HepG2 (cell line): ENCODE measurements around the gene SNAI3. TPM values are rescaled to one million over a fixed set of nuclear protein-coding genes. Genes with fewer than 3 reads are reported as not detected.

ENCODE experiments used
- AKAP8 ChIP-seq: sonication (generic); formaldehyde crosslinking; IDR thresholded peaks from 2 replicates; pipeline ENCODE4 v1.5.1; 2020; ENCODE audit warnings: mild to moderate bottlenecking, missing genetic modification reagents
- BORCS8-MEF2B ChIP-seq: sonication (generic); formaldehyde crosslinking; IDR thresholded peaks from 2 replicates; pipeline ENCODE4 v1.8.0; 2022; ENCODE audit warnings: mild to moderate bottlenecking, missing genetic modification reagents
- ERF ChIP-seq: IDR thresholded peaks from 2 replicates; pipeline ENCODE4 v1.6.1; 2018; ENCODE audit warnings: missing biosample characterization, missing genetic modification reagents
- ETV5 ChIP-seq: IDR thresholded peaks from 2 replicates; pipeline ENCODE4 v1.6.1; 2018; ENCODE audit warnings: missing biosample characterization, missing genetic modification reagents, inconsistent platforms, borderline replicate concordance
- HDAC1 ChIP-seq: sonication (generic); formaldehyde crosslinking; IDR thresholded peaks from 2 replicates; pipeline ENCODE4 v1.5.1; 2020; ENCODE audit warnings: mild to moderate bottlenecking, missing genetic modification reagents
- HES4 ChIP-seq: sonication (generic); formaldehyde crosslinking; IDR thresholded peaks from 2 replicates; pipeline ENCODE4 v1.9.0; 2021; ENCODE audit warnings: mild to moderate bottlenecking, missing genetic modification reagents, borderline replicate concordance
- JUNB ChIP-seq: sonication (generic); formaldehyde crosslinking; IDR thresholded peaks from 2 replicates; pipeline ENCODE4 v1.8.0; 2022; ENCODE audit warnings: missing genetic modification reagents, mild to moderate bottlenecking, borderline replicate concordance
- KDM2A ChIP-seq: sonication (generic); formaldehyde crosslinking; IDR thresholded peaks from 2 replicates; pipeline ENCODE4 v1.4.0; 2020; ENCODE audit warnings: low read depth, missing genetic modification reagents, borderline replicate concordance
- KDM5B ChIP-seq: sonication (generic); formaldehyde crosslinking; IDR thresholded peaks from 2 replicates; pipeline ENCODE4 v1.4.0; 2020; ENCODE audit warnings: missing genetic modification reagents, mild to moderate bottlenecking, borderline replicate concordance
- MXD3 ChIP-seq: IDR thresholded peaks from 2 replicates; pipeline ENCODE4 v1.6.1; 2016; ENCODE audit warnings: mild to moderate bottlenecking, missing biosample characterization, missing genetic modification reagents
- NFKB2 ChIP-seq: sonication (generic); formaldehyde crosslinking; IDR thresholded peaks from 2 replicates; pipeline ENCODE4 v1.4.0; 2020; ENCODE audit warnings: missing genetic modification reagents, borderline replicate concordance
- POLR2A ChIP-seq, 2 experiments: IDR thresholded peaks; 2 replicates each; pipeline ENCODE4 v1.6.1; 2011; ENCODE audit warnings: low read depth in 2 of 2, low read length in 2 of 2, mild to moderate bottlenecking in 1 of 2, moderate library complexity in 1 of 2; ENCODE audit not compliant: insufficient read depth in 1 of 2
- ZBTB38 ChIP-seq: sonication (generic); formaldehyde crosslinking; IDR thresholded peaks from 2 replicates; pipeline ENCODE4 v1.5.1; 2020; ENCODE audit warnings: mild to moderate bottlenecking, missing genetic modification reagents
- ZNF121 ChIP-seq: sonication (generic); formaldehyde crosslinking; IDR thresholded peaks from 2 replicates; pipeline ENCODE4 v1.5.0; 2020; ENCODE audit warnings: mild to moderate bottlenecking, missing genetic modification reagents
- ZNF225 ChIP-seq: sonication (generic); formaldehyde crosslinking; IDR thresholded peaks from 2 replicates; pipeline ENCODE4 v1.4.0; 2020; ENCODE audit warnings: mild to moderate bottlenecking, missing genetic modification reagents
- ZNF282 ChIP-seq: fragments of 450-650 bp; IDR thresholded peaks from 2 replicates; pipeline ENCODE4 v1.6.1; 2018; ENCODE audit not compliant: partially characterized antibody
- ZNF383 ChIP-seq: sonication (generic); formaldehyde crosslinking; IDR thresholded peaks from 2 replicates; pipeline ENCODE4 v1.4.0; 2020; ENCODE audit warnings: missing genetic modification reagents, mild to moderate bottlenecking, borderline replicate concordance
- ZNF431 ChIP-seq: sonication (generic); formaldehyde crosslinking; IDR thresholded peaks from 2 replicates; pipeline ENCODE4 v1.9.0; 2022; ENCODE audit warnings: missing genetic modification reagents, low read depth, mild to moderate bottlenecking, borderline replicate concordance
- ZNF543 ChIP-seq: sonication (generic); formaldehyde crosslinking; IDR thresholded peaks from 2 replicates; pipeline ENCODE4 v1.4.0; 2020; ENCODE audit warnings: mild to moderate bottlenecking, missing genetic modification reagents
- ZNF557 ChIP-seq: sonication (generic); formaldehyde crosslinking; IDR thresholded peaks from 2 replicates; pipeline ENCODE4 v1.4.0; 2020; ENCODE audit warnings: missing genetic modification reagents
- ZNF563 ChIP-seq: sonication (generic); formaldehyde crosslinking; IDR thresholded peaks from 2 replicates; pipeline ENCODE4 v1.8.0; 2022; ENCODE audit warnings: mild to moderate bottlenecking, moderate library complexity, missing genetic modification reagents
- ZNF747 ChIP-seq: sonication (generic); formaldehyde crosslinking; IDR thresholded peaks from 2 replicates; pipeline ENCODE4 v1.8.1; 2023; ENCODE audit warnings: missing genetic modification reagents, mild to moderate bottlenecking, borderline replicate concordance
- ZNF776 ChIP-seq: sonication (generic); formaldehyde crosslinking; IDR thresholded peaks from 2 replicates; pipeline ENCODE4 v1.4.0; 2020; ENCODE audit warnings: mild to moderate bottlenecking, missing genetic modification reagents
- polyA plus RNA-seq, 8 experiments: library from polyadenylated mRNA; depleted of rRNA in 3 of 8; stranded (reverse) in 7 of 8; unstranded in 1 of 8; fragments of >200 nt; fragmentation: Illumina TruSeq in 4 of 8; extraction: Trizol in 4 of 8; gene quantifications; 2 replicates each; pipeline versions ENCODE4 v1.2.1 to v1.2.3, GENCODE V29; 2011 to 2016; ENCODE audit warnings: low read depth in 4 of 8, missing spikeins in 1 of 8, mixed read lengths in 1 of 8; ENCODE audit not compliant: insufficient read depth in 1 of 8
- total RNA-seq, 5 experiments: library from RNA; depleted of rRNA; stranded (reverse); fragments of >200 nt; fragmentation: Illumina TruSeq; extraction: Trizol; gene quantifications; 2 replicates each; pipeline ENCODE4 v1.2.3, GENCODE V29; 2016; ENCODE audit warnings: low read depth in 1 of 5
- TF ChIP-seq, protein P1 (sequence below): sonication (generic); formaldehyde crosslinking; IDR thresholded peaks from 2 replicates; pipeline ENCODE4 v1.5.0; 2020; ENCODE audit warnings: mild to moderate bottlenecking, missing genetic modification reagents, borderline replicate concordance
- TF ChIP-seq, protein P2 (sequence below): sonication (generic); formaldehyde crosslinking; IDR thresholded peaks from 2 replicates; pipeline ENCODE4 v1.8.0; 2022; ENCODE audit warnings: mild to moderate bottlenecking, missing genetic modification reagents, moderate library complexity

SNAI3 gene
- total and polyA plus RNA-seq, 2 of the 13 experiments (the other 11 are each of a cell fraction or from before 2014, with no cell fraction given) = 0.09 to 0.18 TPM

GRCh38 chr16:88686439-88687253 is at the start of gene SNAI3 (continued):
- TF ChIP-seq MXD3 (peak; percentile 70; the same call in 1 of the 2 replicates), ZNF383 (CRISPR knock-in tag) (0 out of 2 replicates have a peak, but pooled peaks have one; percentile 34), AKAP8 (CRISPR knock-in tag) (peak; percentile 83; the same call in 1 of the 2 replicates), ZNF747 (CRISPR knock-in tag) (peak; percentile 63; the same call in 1 of the 2 replicates), KDM5B (peak; percentile 73; the same call in 1 of the 2 replicates), ERF (CRISPR knock-in tag) (peak; percentile 63; the same call in 1 of the 2 replicates), ZNF225 (CRISPR knock-in tag) (peak; percentile 31; the same call in 1 of the 2 replicates), ZNF431 (CRISPR knock-in tag) (peak; percentile 12; the same call in 1 of the 2 replicates), ZBTB38 (CRISPR knock-in tag) (peak; percentile 78), BORCS8-MEF2B (CRISPR knock-in tag) (no peak), ETV5 (no peak), HES4 (CRISPR knock-in tag) (peak; percentile 58; the same call in 1 of the 2 replicates), ZNF563 (peak; percentile 83; the same call in 1 of the 2 replicates), POLR2A (IDR thresholded peaks at IDR 0.05; ENCODE audit: insufficient read depth in 1 of 2, low read depth in 2 of 2, low read length in 2 of 2) (peak in 1 of 2 experiments; percentile 15; a peak in 2 of 4 replicates), NFKB2 (CRISPR knock-in tag) (peak; percentile 84; the same call in 1 of the 2 replicates), HDAC1 (CRISPR knock-in tag) (peak; percentile 74; the same call in 1 of the 2 replicates), JUNB (CRISPR knock-in tag) (no peak), ZNF282 (no peak), ZNF776 (CRISPR knock-in tag) (peak; percentile 17; the same call in 1 of the 2 replicates), ZNF121 (CRISPR knock-in tag) (0 out of 2 replicates have a peak, but pooled peaks have one; percentile 31), ZNF557 (CRISPR knock-in tag) (peak; percentile 35; the same call in 1 of the 2 replicates), ZNF543 (CRISPR knock-in tag) (peak; percentile 82), KDM2A (CRISPR knock-in tag) (peak; percentile 57; the same call in 1 of the 2 replicates)
- TF ChIP-seq, protein P1, sequence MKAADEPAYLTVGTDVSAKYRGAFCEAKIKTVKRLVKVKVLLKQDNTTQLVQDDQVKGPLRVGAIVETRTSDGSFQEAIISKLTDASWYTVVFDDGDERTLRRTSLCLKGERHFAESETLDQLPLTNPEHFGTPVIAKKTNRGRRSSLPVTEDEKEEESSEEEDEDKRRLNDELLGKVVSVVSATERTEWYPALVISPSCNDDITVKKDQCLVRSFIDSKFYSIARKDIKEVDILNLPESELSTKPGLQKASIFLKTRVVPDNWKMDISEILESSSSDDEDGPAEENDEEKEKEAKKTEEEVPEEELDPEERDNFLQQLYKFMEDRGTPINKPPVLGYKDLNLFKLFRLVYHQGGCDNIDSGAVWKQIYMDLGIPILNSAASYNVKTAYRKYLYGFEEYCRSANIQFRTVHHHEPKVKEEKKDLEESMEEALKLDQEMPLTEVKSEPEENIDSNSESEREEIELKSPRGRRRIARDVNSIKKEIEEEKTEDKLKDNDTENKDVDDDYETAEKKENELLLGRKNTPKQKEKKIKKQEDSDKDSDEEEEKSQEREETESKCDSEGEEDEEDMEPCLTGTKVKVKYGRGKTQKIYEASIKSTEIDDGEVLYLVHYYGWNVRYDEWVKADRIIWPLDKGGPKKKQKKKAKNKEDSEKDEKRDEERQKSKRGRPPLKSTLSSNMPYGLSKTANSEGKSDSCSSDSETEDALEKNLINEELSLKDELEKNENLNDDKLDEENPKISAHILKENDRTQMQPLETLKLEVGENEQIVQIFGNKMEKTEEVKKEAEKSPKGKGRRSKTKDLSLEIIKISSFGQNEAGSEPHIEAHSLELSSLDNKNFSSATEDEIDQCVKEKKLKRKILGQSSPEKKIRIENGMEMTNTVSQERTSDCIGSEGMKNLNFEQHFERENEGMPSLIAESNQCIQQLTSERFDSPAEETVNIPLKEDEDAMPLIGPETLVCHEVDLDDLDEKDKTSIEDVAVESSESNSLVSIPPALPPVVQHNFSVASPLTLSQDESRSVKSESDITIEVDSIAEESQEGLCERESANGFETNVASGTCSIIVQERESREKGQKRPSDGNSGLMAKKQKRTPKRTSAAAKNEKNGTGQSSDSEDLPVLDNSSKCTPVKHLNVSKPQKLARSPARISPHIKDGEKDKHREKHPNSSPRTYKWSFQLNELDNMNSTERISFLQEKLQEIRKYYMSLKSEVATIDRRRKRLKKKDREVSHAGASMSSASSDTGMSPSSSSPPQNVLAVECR = peak; percentile 79
- TF ChIP-seq, protein P2, sequence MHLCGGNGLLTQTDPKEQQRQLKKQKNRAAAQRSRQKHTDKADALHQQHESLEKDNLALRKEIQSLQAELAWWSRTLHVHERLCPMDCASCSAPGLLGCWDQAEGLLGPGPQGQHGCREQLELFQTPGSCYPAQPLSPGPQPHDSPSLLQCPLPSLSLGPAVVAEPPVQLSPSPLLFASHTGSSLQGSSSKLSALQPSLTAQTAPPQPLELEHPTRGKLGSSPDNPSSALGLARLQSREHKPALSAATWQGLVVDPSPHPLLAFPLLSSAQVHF (CRISPR knock-in tag) = no peak
